ENCODE data around the gene ANO7. TPM values are rescaled to one million over a fixed set of nuclear protein-coding genes. Genes with fewer than 3 reads are reported as not detected.

Gene ANO7
- total and polyA plus RNA-seq, 8 donors = 1.3 to 2.8 (median 2.1) TPM

DNA sequence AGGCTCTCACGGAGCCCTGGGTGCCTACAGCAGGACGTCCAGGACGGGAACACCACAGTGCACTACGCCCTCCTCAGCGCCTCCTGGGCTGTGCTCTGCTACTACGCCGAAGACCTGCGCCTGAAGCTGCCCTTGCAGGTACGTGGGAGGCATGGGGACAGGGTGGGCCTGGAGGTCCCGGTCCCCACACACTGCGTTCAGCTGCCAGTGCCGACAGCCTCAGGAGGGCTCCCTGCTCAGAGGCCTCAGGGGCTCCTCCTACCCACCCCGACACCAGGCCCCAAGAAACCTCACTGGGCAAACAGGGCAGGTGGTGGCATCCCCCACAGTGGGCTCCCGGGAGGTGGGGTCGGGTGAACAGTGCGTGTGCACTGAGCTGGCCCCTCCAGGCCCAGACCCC, 10.8 kb downstream of the ANO7 start:
- no peaks in the 10 kb centered on the region for H3K9me3 ChIP-seq
- H3K4me1 ChIP-seq = peaks cover 0 to 5% of the 10 kb centered on the region in 2 donors
- no peak overlapping the region for H3K27ac ChIP-seq
- TF ChIP-seq, protein P1, sequence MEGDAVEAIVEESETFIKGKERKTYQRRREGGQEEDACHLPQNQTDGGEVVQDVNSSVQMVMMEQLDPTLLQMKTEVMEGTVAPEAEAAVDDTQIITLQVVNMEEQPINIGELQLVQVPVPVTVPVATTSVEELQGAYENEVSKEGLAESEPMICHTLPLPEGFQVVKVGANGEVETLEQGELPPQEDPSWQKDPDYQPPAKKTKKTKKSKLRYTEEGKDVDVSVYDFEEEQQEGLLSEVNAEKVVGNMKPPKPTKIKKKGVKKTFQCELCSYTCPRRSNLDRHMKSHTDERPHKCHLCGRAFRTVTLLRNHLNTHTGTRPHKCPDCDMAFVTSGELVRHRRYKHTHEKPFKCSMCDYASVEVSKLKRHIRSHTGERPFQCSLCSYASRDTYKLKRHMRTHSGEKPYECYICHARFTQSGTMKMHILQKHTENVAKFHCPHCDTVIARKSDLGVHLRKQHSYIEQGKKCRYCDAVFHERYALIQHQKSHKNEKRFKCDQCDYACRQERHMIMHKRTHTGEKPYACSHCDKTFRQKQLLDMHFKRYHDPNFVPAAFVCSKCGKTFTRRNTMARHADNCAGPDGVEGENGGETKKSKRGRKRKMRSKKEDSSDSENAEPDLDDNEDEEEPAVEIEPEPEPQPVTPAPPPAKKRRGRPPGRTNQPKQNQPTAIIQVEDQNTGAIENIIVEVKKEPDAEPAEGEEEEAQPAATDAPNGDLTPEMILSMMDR (IDR thresholded peaks at IDR 0.05) = no peak
- no peak overlapping the region for H3K4me3 ChIP-seq
- ATAC-seq (no peak), DNase-seq (peak in 1 of 4 donors; percentile 63)
- no peaks in the 10 kb centered on the region for H3K27me3 ChIP-seq
- intact Hi-C loops (cut with DNase I) = no loop called here
- no peaks in the 10 kb centered on the region for H3K36me3 ChIP-seq

DNA sequence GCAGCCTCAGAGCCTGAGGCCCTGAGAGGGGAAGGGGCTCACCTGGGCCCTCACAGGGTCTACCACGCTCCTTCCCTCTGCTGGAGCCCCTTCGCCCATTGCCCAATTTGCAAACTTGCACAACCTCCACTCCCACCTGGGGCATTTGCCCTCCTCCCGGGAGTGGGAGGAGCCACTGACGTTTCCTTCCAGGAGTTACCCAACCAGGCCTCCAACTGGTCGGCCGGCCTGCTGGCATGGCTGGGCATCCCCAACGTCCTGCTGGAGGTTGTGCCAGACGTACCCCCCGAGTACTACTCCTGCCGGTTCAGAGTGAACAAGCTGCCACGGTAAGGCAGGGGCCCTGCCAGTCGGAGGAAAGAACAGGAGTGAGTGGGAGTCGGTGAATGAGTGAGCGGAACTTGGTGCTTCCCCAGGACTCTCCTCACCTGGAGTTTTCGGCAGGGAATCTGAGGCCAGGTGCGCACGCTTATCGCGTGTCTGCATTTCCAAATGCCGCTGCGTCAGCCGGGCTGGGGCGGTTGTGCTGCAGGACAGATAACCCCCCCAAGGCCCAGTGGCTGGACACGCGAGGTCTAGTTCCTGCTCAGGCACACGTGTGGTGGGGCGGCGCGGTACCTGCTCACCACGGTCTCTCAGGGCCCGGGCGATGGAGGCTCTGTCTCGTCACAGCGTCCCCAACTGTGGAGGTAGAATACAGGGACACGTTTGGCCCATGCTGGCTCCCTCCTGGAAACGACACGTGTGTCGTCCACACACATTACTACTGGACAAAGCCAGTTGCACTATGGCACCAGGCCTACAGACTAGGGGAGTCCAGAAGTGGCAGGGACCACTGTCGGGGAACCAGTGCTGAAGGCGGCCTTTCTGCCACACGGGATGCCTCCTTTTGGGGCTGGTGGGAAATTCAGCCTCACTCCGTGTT, 11.7 kb downstream of the ANO7 start:
- no peaks in the 10 kb centered on the region for H3K36me3 ChIP-seq

DNA sequence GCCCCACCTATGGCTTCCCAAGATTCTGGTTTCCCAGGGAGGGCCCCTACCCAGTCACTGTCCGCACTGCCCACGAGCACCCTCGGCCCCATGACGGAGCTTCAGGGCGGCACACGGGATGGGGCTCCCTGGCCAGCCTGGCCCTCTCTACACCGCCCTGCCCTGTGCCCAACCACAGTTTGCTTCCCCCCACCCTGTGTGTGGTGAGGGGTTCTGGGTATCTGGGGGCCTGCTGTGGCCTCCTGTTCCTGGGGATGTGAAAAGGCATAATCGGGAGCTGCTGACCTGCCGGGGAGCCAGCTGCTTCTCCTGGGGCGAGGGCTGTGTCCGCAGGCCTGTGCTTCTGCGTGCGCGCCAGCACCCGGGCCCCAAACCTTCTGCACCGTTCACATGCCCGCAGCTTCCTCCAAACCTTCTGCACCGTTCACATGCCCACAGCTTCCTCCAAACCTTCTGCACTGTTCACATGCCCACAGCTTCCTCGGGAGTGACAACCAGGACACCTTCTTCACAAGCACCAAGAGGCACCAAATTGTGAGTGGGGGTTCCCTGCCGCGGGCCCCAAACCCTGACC, 12.4 kb downstream of the ANO7 start:
- intact Hi-C loops (cut with DNase I) = no loop called here
- Histone ChIP-seq H3K4me1 (peaks cover 0 to 5% of the 10 kb centered on the region in 2 donors), H3K27me3 (no peaks in the 10 kb centered on the region), H3K9me3 (no peaks in the 10 kb centered on the region), H3K27ac (no peak overlapping the region), H3K4me3 (no peak overlapping the region), H3K36me3 (no peaks in the 10 kb centered on the region)
- TF ChIP-seq, protein P1 (IDR thresholded peaks at IDR 0.05) = no peak
- ATAC-seq (no peak), DNase-seq (peak in 1 of 4 donors; percentile 57)

More for the DNA sequence above, 11.7 kb downstream of the ANO7 start:
- DNase-seq (peak in 2 of 4 donors; percentile 29 to 72), ATAC-seq (no peak)
- no peaks in the 10 kb centered on the region for H3K9me3 ChIP-seq
- intact Hi-C loops (cut with DNase I) = no loop called here
- TF ChIP-seq, protein P1 (IDR thresholded peaks at IDR 0.05) = no peak
- H3K4me3 ChIP-seq = no peak overlapping the region
- peaks cover 0 to 5% of the 10 kb centered on the region in 2 donors for H3K4me1 ChIP-seq
- H3K27ac ChIP-seq = no peak overlapping the region
- no peaks in the 10 kb centered on the region for H3K27me3 ChIP-seq

DNA sequence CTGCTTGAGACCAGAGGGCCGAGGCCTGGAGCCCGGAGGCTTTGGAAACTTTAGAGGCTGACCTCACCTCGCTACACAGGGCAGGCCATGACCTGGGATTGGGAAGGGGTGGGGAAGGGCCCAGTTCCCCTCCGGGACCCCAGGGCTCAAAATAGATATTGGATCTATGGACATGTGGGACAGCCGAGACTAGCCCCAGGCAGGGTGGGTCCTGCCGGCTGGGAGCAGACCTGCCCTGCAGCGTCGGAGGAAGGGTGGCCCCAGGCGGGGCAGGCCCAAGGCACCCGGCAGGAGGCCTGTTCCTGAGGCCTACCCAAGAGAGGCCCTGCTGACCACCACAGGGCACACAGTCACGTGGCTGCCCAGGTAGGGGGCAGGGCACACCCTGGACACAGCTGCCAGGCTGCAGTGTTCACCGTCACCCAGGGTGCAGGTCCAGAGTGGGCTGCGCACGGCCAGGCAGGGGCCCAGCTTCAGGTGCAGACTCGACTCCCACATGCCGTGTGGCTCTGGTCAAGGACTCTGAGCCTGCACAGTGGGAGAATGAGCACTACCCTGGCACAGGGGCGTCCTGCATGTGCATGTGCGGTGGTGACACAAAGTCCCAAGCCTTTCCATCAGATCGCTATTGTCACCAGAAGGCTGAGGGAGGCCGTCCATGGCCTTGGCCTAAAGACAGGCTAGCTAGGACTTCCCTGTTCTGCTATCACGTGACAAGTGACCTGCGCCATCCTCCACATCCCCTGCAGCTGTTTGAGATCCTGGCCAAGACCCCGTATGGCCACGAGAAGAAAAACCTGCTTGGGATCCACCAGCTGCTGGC, 13.2 kb downstream of the ANO7 start:
- H3K4me1 ChIP-seq = peaks cover 0 to 5% of the 10 kb centered on the region in 2 donors
- DNase-seq (peak in 1 of 4 donors; percentile 55), ATAC-seq (no peak)
- no peaks in the 10 kb centered on the region for H3K9me3 ChIP-seq
- H3K4me3 ChIP-seq = no peak overlapping the region
- TF ChIP-seq, protein P1 (IDR thresholded peaks at IDR 0.05) = no peak
- H3K27me3 ChIP-seq = no peaks in the 10 kb centered on the region
- intact Hi-C loops (cut with DNase I) = no loop called here
- H3K36me3 ChIP-seq = no peaks in the 10 kb centered on the region
- no peak overlapping the region for H3K27ac ChIP-seq

All from left lung (tissue), 10 donors.